Transverse colon (tissue), 3 donors: ENCODE data around the gene PPP3CA.

Source experiments
- EP300 ChIP-seq: sonication (generic); formaldehyde crosslinking; IDR thresholded peaks from one replicate; pipeline ENCODE4 v1.6.1; 2017; ENCODE audit warnings: antibody characterized with exemption, low read depth
- POLR2A ChIP-seq: fragments of 450-650 bp; IDR thresholded peaks from one replicate; pipeline ENCODE4 v1.6.1; 2016; ENCODE audit warnings: antibody characterized with exemption, mild to moderate bottlenecking, moderate library complexity
- TF ChIP-seq, protein P1 (sequence below), 5 experiments: fragments of 200-600 bp in 3 of 5; fragments of 450-650 bp in 2 of 5; sonication (generic) in 3 of 5; IDR thresholded peaks; 1 replicate in 2 of 5; 2 replicates in 3 of 5; pipeline ENCODE4 v1.5.1; 2016 to 2017; ENCODE audit warnings: antibody characterized with exemption in 5 of 5, inconsistent platforms in 3 of 5, mild to moderate bottlenecking in 2 of 5, moderate library complexity in 1 of 5

DNA sequence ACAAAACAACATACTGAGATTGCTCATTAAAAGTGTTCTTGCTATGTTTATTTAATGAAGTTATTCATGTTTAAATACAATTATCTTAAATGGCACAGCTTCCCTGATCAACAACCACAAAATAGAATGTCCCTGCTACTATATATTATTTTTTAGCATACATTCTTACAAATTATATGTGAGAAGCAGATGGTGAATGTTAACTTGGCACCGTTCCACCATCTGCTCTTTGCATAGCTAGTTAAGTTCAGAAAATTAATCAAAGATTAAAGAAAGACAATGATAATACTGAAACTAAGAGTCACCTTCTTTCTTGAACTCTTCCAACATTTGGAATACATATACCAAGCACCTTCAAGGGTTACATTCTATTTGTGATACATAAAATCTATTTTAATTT is 94.2 kb downstream of the PPP3CA start:
- TF ChIP-seq POLR2A: no peak
- TF ChIP-seq, protein P1, sequence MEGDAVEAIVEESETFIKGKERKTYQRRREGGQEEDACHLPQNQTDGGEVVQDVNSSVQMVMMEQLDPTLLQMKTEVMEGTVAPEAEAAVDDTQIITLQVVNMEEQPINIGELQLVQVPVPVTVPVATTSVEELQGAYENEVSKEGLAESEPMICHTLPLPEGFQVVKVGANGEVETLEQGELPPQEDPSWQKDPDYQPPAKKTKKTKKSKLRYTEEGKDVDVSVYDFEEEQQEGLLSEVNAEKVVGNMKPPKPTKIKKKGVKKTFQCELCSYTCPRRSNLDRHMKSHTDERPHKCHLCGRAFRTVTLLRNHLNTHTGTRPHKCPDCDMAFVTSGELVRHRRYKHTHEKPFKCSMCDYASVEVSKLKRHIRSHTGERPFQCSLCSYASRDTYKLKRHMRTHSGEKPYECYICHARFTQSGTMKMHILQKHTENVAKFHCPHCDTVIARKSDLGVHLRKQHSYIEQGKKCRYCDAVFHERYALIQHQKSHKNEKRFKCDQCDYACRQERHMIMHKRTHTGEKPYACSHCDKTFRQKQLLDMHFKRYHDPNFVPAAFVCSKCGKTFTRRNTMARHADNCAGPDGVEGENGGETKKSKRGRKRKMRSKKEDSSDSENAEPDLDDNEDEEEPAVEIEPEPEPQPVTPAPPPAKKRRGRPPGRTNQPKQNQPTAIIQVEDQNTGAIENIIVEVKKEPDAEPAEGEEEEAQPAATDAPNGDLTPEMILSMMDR (IDR thresholded peaks at IDR 0.05): no peak
- no peak for TF ChIP-seq EP300
